ENCODE measurements around the gene CCT7.

CCT7 gene

DNA sequence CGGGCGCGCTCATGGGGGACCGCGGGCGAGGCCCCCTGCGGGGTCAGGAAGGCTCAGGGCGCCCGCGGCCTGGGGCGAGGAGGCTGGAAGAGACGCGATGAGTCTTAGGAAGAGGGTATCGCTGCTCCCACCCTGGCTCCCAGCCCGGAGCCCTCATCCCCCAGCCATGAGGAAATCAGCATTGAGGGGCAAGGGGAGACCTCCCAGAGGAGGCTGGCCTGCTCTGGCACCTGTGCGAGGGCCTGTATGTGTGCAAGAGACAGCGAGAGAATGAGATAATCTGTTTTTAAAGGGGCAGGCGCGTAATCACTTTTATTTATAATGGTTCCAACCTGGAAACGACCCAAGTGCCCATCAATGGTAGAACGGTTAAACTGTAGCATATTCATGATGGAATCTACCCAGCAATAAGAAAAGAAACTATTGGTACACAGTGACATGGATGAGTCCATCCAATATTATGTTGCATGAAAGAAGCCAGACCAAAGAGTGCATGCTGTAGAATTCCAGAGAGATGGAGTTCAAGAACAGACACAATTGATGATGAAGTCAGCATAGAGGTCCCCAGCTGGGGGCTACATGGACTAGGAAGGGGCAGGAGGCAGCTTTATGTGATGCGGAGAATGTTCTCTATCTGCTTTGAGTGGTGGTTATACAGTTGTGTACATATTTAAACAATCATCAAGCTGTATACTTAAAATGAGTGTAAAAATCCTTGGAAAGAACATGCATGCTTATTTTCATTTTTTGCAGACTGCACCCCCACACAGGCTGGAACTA, 35.8 kb downstream of the CCT7 start:
- DNase-seq: no peak

DNA sequence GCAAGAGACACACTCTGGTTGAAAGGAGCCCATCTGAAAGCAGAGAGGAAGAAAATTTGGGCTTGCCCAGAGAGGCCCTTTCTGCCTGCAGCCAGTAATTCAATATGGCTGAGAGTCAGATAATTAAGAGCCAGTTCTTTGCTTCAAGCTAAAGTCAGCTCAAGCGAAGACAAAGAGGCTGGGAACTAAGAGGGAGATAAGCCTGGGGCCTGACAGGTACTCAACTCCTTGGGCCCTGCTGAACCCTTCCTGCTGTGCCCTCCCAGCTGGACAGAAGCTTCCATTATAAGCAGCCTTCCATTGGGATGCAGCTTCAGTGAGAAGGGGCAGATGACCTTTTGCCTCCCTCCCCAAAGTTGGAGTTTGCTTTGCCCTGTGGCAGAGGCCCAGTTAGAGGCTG, 38.2 kb downstream of the CCT7 start:
- no peak for DNase-seq

DNA sequence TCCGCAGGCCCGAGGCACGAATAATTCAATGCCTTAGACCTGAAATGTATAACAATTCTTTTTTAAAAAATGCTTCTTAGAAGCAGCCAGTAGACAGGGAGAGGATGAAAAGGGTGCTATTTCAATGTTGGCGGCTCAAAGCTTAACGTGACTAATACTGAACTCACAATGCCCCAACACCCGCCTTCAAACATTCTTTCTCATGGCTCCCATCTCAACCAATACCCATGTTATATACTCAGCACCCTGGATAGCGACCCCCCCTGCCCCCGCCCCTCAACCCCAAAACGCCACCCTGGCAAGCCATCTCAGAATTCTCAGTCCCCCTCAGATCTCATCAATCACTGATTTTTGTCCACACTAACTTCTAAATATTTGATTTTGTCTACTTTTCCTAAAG, 45.7 kb downstream of the CCT7 start:
- DNase-seq: no peak

DNA sequence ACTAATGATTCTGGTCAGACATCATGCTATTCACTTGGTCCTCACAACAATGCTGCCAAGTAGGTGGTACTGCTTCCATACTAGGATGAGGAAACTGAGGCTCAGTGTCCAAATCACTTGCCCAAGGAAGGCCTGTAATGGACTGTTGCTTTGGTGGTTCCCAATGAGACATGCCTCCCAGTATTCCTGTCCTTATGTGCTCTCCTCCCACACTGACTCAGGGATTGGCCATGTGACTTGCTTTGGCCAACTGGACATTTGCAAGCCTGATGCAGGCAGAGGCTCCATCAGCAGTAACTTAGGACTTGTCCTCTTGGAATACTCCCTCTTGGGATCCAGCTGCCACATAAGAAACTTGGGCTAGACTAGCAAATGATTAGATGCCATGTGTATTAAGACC, 47.1 kb downstream of the CCT7 start:
- DNase-seq: no peak

DNA sequence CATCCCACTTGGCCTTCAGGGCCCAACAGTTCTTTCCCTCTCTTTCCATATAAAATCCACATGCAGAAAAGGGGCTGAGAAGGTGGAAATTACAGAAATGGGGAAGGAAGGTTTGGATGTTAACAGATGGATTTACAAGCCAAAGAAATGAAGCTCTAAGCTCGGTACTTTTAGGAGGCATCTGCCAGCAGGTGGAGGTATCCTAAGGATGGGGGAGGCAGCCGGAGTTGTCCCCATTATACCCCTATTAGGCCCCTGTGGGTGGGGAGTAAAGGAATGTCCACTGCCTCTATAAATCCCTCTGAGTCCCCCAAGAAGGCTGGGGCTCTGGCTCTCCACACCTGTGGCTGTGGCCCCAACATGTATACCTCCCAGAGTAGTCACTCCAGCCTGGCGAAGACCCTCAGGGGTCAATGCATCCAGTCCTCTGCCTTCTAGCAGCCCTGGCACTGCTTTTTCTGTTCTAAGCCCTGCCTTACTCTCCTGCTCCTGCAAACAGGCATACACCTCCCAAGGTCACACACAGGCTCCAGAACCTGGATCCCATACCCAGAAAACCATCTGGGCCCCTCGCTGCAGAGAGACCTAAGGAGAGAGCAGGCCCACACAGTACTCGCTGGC, 48.9 kb downstream of the CCT7 start:
- no peak for DNase-seq

DNA sequence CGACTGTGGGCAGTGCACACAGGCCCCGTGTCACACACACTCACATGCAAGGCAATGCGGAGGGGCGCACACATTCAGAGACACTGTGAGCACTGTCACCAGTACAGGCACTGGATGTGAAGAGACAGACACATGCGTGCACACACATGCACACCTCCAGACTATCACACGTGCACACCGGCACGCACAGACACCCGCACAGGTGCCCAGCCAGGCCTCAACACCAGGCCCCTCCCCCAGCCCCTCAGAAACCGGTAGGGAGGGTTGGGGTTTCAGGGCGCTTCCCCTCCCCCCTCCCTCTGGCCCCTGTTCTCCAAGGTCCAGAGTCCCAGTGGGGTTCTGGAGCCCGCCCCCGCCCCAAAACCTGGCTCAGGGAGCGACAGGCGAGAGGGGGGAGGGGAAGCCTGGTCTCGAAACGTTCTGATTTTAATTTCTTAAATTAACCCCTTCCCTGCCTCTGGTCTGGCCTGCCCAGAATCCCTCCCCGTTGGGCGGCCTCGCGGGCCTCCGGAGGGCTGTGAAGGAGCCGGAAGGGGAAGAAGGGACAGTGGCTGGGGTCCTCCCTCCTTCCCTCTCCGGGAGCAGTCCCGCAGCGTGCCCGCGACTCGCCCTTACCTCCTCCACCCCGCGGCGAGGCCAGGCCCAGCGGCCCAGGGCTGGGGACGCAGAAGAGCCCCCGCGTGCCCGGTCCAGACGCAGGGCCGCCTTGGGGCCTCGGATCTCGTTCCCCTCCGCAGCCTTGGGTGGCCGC, 49.6 kb downstream of the CCT7 start:
- no peak for DNase-seq

DNA sequence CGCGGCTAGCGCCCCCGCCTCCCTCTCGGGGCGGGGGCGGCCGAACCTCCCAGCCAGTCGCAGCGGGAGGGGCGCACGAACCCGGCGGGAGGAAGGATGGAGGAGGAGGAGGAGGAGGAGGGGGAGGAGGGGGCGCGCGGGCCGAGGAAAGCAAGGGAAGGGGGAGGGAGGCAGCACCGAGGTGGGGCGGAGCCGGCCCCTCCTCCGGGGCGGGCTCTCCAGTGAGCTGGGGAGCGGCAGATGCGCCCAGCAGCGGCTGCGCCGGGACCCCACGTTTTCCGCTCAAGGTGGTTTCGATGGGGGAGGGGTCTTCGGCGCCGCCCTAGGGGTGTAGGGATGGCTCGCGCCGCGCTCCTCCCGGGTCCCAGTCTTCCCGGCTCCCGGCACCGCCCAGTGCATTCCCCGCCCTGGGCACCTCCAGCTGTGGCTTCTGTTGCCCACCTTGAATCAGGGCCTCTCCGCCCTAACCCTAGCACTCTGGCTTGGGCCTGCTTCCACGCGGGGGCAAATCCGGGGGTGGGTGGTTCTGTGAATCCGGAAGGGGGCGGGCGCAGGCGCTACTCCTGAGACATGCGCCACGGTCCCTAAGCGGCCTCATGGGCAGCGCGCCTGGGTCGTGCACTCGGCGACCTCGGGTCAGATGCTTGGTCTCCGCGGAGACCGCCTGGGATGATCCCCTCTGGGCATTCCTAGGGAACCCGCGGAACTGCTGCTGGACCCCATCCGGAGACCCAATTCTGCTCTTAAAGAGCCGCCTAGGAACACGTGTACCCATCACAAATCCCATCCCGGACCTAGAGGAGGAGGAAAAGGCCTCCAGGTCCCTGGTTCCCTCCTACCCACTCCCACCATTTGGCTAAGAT, 50.4 kb downstream of the CCT7 start, which contains the start of gene FBXO41:
TSS of gene FBXO41 (minus strand) at position 183 of the 863 bp plus-strand sequence. CDS start 14,848 bp downstream, outside the sequence.
- peak; percentile 45 for DNase-seq

DNA sequence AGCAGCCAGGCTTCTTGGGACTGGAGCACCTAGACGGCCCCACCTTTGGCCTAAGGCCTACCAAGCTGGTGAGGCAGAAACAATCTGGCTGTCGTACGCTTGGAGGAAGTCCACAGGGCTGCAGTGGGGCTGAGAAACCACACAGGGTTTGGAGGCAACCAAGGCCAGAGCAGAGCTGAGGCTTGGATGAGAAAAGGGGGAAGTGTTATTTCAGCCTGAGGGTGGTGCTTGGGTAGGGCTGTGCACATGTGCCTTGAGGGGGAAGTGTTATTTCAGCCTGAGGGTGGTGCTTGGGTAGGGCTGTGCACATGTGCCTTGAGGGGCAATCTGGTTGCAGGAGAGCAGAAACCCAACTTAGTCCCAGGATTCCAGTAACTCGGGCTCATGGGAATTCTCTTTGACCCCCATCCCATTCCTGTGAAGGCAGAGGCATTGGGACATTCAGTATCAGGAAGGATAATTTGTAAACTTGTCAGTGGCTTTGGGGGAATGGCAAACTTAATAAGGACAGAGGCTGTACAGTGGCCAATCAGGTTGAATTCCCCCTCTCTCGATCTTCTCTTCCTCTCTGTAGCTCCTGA, 51.1 kb downstream of the CCT7 start:
- DNase-seq: no peak

DNA sequence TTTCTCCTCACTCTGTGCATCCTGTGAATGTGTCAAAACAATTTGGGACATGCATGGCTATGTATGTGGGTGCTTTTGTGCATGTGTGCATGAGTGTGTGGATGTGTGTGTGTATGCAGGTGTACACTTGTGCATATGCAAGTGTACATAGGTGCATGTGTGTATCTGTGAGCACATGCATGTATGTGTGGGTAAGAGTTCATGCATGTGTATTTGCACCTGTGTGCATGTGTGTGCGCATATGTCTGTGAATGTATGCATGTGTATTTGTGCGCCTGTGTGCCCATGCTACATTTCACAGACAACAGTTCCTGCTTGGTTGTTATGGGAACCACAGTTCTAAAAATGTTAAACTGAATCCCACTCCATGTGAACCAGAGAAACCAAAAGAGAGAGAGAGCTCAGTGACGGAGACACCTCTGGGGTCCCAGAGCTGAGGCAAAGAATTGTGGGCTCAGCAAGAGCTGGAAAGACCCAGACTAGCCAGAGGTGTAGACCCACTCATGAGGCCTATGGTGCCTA, 52.1 kb downstream of the CCT7 start:
- DNase-seq: no peak

DNA sequence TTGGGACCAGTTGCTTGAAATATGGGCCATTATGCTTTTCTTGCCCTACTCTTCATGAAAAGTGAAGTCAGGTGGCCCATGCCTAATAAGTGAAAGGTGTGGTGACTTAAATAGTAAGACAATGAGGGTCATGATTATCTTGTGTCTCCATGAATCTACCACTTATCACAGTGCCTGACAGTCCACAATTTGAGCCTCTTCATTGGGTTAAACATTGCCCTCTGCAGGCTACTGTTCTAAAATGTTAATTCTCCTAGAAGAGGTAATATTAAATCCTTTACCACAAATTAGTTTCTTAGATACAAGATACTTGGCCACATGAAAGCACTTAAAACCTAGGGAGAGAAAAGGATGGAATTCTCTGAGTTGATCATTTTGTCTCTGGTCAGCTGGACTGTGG, 55.2 kb downstream of the CCT7 start:
- DNase-seq: no peak

DNA sequence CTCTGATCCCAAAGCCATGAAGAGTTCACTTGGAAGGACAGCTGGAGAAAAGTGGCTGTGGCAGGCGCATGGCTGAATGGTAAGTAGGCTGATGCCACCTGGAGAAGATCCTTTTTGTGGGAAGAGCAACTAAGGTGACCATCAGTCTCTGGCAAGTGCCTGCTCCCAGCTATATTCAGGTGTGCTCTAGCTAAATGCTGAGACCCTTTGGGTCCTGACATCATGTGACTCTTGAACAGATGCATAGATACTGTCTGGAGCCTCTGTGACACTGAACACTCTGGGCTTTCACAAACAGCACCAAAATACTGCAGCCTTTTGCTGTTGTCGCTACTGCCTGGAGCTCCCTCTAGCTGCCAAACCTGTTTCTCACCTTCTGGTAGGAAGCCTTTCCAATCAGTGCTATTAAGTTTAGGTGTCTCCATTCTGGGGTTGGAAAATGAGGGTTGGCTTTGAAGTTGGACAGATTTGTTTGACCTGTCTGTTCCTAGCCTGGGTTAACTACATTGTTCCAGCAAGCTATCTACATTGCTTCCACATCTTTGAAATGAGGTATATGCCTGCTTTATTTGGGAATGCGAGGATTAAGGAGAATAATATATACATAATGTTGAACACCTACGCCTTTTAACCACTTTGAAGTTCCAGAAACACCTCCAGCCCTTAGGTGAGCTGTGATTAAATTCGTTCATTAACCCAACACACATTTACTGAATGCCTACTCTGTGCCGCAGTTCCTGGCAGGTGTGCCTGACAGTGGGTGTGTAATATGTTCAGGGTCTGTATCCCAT, 56.1 kb downstream of the CCT7 start:
- DNase-seq: no peak

DNA sequence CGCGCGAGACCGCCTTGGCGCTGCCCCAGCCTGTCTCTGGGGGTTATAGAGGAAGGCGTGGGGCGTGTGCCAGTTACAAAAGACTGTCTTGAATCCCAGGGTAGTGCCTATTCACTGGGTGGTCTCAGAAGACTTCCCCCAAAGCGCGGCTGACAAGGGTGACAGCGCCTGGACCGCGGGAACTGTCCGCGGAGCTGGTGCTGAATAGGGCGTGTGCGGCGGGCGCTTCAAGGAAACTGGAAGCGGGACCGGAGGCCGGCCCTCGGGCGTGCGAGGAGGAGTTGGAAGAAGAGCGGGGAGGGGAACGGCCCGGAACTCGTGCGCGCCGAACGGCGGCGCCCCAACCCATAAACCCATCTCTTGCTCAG, 57.0 kb downstream of the CCT7 start:
- DNase-seq: no peak

DNA sequence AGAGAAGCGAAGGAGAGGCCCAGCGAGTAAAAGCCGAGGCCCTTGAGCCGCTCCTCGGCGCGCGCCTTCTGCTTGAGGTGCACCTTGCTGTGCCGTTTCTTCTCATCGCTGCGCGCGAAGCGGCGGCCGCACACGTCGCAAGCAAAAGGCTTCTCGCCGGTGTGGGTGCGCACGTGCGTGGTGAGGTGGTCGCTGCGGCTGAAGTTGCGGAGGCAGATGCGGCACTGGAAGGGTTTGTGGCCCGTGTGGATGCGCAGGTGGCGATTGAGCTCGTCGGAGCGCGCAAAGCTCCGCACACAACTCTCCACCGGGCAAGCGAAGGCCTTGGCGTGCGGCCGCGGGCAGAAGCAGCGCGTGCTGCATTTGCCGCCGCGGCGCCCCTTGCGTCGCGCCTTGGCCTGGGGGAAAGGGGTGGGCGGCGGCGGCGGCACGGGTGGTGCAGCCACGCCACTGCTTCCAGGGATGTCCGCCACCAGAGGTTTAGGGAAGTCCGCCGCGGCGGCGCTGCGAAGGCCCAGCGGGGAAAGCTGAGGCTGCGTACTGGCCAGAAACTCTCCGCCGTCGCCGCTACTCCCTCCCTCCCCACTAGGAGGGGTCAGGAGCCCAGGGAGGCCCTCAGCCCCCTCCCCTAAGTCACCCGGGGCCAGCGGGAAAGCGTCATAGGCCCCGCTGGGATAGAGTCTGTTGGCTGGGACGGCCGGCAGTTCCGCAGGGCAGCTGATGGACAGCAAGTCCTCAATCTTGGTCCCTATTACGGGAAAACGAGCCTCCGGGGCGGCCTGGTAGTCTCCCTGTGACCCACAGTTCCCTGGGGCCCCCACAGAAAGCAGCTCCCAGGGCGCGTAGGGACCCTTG, 57.6 kb downstream of the CCT7 start:
- no peak for DNase-seq

DNA sequence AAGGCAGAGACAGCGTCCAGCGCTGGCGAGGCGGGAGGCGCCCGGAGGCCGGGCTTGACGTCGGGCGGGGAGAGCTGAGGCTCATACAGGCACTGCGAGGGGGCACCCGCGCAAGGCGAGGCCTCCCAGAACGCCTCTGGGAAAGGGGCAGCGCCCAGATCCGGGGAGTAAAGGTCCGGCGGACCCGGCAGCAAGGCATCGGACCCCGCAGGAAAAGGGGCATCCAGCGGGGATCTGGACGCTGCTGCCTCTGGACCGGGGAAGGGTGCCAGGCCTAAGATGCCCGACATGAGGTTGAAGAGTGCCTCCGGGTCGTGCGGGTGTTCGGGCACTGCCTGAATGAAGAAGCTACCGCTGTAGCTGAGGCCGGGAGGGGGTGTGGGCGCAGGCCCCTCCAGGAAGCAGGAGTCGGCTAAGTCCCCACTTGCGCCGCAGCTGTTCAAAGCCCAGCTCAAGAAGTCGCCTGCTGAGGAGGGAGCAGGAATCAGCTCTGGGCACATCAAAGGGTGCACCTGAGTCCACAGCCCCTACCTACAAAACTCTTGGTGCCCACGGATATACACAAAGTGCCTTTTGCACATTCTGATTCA, 58.3 kb downstream of the CCT7 start:
- no peak for DNase-seq

DNA sequence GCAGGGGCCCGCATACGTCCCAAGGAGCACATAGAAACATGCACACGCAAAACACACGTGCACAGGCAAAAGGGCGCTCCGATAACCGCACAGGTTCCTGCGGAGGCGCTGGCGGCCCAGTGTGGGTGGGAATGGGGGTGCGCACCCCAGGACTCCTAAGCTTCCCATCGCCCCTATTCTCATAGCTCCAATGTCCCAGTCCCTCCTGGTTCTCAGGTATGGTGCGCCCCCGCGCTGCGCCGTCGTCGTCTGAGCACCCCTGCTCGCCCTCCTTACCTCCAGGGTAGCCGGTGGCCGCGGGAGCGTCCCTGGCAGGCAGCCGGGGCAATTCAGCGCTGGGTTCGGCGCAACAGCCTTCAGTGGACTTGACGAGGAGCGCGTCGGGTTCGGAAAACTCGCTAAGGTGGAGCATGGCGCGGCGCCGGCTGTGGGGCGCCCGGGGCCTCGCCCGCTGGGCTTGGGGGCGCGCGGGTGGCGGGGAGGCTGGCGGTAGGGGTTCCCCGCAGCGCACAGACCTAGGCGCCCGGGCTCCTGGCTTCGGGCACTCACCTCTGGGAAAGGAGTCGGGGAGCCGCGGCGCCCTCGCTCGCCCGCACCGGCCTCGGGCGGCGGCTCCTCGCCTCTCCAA, 58.9 kb downstream of the CCT7 start:
- no peak for DNase-seq

DNA sequence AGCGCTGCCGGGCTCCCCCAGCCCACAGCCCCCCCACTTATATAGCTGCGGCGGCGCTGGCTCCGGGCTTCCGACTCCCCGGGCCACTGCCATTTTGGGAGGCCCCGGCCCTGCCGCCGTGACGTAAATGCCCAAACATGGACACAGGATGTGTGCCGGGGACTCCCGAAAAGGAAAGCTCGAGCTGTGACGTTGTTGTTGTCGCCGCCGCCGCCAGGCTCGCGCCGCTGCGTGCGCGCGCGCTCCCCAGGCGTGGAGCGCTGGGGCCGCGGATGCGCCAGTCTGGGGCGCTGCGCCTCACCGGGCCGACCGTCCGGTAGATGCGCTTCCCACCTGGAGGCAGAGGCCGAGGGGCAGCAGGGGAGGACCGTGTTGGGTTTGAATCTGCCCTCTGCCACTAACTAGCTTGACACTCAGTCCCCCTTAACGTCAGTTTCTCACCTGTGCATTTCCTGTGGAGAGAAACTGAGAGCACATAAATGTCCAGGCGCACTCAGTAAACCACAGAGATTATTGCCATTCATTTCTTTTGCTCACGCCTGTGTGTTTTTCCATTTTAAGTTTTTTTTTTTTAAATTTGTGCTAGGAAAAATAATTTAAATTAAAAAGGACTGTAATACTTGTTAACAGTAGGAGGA, 59.5 kb downstream of the CCT7 start, which contains the start of gene EGR4:
TSS of gene EGR4 (minus strand) at position 15 of the 638 bp plus-strand sequence. CDS start 231 bp downstream, outside the sequence.
- peak; percentile 79 for DNase-seq

DNA sequence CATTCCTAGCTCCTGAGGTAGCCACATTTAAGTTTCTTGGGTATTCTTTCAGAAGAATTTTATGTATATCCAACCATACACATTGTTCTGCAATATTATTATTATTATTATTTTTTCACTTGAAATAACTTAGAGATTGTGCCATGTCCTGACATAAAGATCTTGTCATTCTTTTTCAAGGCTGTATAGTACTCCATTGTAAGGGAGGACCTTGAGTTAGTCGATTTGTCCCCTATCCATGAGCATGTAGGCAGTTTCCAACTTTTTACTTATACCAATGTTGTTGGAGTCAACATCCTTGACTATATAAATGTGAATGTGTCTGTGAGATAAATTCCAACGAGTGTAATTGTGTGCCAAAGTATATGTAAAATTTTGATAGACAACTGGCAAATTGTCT, 60.1 kb downstream of the CCT7 start:
- no peak for DNase-seq

DNA sequence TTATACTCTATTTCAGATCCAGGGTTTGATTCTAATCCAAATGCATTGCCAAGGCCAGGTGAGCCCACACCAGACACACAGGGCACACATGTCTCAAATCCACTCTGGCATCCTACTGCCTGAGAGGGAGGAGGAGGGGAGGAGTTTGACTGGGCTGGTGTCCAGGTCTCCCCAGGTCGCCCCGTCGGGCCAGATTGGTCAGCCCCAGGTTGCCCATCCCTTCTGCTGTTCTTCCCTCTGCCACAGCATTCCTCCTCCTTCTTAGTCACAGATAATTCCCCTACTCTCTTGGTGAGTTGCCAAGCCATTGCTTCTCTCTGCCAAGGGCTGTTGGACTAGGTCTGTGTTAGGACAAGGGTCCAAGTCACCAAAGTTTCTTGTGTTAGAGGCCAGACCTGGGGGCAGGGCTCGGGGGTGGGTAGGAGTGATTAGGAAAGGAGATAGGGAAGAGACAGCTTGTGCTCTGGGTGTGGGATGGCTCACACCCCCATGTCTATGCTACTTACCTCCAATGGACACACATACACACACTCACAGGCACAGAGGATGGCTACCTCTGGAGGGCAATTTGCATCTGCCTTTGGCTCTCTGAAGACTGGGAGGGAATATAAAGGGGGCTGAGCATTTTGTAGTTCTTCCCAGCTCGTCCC, 61.8 kb downstream of the CCT7 start:
- DNase-seq: no peak
